Activated CD8-positive, alpha-beta memory T cell treated with anti-CD3 and anti-CD28 coated beads, Interleukin-2, amount 50 U/mL, for 1 hour (primary cell): ENCODE results near the gene PIAS4.
A peak's percentile ranks its signal among the peaks of the same experiment; 100 is the strongest.

Source experiments
- DNase-seq: peaks from one replicate; pipeline ENCODE4 v3.0.0-alpha.2; 2020; ENCODE audit errors: extremely low read depth

PIAS4 gene

GRCh38 chr19:4059891-4060620 lies 52.5 kb downstream of the PIAS4 start:
- no peak for DNase-seq

GRCh38 chr19:4060621-4061177 lies 53.2 kb downstream of the PIAS4 start:
- DNase-seq: no peak

GRCh38 chr19:4061178-4061682 lies 53.7 kb downstream of the PIAS4 start:
- DNase-seq: no peak

GRCh38 chr19:4061683-4062418 lies 54.3 kb downstream of the PIAS4 start:
- DNase-seq: no peak

- DNase-seq: no peak
Measured at GRCh38 chr19:4062419-4063368, 55.2 kb downstream of the PIAS4 start.

DNA sequence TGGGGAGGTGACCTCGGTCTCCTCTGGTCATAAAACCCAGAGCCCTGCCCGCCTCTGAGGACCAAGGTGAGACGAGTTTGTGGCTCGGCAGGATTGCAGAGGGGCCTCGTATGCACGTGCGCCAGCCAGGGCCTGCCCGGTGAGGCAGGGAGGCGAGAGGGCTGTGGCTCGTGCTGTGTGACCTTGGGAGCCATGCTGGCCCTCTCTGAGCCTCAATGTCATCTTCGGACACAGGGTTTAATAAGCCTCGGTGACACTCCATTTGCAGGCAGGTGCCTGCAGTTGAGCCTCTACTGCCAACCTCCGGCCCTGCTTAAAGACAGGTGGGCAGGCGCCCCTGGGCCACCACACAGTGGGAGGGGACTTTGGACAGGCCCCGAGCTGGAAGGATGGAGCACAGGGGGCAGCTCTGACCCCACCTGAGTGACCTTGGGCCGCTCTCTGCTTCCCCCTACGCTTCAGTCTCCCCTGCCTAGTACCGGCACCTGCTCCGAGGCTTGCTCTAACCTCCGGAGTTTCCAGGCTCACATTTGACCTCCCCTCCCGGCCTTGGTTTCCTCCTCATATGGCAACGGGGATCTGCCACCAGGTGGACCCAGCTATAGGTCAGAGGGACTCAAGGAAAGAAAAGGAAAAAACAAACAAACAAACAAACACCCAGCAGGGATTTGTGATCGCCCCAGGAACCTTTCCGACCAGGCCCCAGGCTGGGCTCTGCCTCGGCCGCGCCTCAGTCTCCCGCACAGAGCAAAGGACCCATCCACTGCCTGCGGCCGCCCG lies 56.0 kb downstream of the PIAS4 start:
- DNase-seq: no peak

DNA sequence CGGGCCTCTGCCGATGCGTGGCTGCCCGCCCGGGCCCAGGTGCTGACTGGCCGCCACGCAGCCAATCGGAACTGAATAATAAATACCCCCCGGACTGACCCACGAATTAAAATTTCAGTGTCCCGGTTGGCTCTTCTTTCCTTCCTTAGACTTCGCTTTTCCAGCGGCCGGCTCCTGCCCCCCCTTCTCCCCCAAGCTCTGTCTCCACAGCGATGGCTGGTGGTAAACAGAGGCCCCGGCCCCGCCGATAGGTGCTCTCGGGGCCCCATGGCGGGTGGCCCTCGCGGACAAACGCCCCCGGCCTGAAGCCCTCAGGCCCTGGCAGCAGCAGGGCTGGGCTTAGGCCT lies 56.6 kb downstream of the PIAS4 start:
- no peak for DNase-seq

DNA sequence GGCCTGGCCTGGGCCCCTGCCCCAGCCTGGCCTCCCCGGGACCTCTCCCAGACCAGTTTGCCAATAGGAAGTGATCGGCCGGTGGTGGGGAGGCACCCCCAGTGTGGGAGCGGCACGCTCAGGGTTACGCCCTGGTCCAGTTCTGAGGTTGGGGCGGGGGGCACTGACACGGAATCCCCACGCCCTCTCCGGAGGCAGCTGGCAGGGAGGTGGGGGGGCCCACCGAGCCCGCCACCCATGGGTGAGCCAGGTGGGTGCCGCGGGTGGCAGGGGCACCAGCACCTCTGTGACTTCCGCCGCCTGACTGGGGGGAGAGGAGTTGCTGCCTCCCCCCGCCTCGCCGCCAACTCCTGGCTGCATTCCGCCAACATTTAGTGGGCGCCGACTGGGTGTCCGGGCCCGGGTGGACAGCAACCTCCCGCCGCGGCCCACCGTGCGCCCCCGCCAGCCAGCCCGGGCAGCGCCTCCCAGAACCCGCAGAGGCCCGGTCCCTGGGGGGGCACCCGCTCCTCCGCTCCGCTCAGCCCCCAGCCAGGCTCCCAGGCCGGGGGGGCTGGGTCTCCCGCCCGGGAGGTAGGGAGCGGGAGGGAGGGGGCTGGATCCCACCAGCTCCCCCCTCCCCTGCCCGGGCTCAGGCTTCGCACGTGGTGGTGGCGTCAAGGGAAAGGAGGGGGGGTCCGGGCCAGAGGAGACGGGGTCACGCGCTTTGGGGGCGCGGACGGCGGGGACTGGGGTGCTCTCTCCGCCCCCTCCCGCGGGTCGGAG lies 57.1 kb downstream of the PIAS4 start:
- no peak for DNase-seq

DNA sequence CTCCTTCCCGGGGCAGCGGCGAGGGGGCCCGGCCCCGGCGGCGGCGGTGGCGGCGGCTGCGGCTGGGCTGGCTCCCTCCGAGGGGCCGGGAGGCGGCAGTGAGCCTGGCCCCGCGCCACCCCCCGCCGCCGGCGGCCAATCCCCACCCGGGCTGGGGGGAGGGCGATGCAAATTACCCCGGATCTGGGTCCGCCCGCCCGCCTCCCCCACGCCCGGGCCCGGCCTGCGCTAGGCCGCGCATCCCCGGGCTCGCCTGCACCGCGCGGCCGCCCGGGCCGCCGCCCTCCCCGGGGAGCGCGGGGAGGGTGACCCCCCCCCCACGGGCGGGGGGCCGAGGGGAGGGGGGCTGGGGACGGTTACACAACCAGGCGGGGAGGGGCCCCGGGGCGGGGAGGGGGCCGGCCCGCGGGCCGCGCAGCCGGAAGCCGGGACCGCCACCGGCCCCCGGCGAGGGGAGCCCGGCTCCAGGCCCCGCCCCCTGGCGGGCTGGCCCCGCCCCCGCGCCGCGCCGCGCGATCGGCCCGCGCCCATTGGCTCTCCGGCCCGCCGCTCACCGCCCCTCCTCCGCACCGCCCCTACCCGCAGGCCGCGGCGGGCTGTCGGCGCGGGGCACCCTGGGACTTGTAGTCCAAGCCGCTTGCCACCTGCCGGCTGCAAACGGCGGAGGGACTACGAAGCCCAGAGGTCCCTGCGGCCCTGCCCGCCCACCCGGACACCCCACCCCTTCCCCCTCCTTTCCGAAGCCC lies 58.1 kb downstream of the PIAS4 start:
- DNase-seq: peak; percentile 83

GRCh38 chr19:4066176-4066606 lies 58.7 kb downstream of the PIAS4 start:
- DNase-seq: no peak

GRCh38 chr19:4066682-4067395 lies 59.3 kb downstream of the PIAS4 start, which contains the start of gene ZBTB7A:
Gene ZBTB7A (minus strand): TSS chr19:4066899. CDS start chr19:4055232, 11,667 bp downstream.
- DNase-seq: peak; percentile 69

DNA sequence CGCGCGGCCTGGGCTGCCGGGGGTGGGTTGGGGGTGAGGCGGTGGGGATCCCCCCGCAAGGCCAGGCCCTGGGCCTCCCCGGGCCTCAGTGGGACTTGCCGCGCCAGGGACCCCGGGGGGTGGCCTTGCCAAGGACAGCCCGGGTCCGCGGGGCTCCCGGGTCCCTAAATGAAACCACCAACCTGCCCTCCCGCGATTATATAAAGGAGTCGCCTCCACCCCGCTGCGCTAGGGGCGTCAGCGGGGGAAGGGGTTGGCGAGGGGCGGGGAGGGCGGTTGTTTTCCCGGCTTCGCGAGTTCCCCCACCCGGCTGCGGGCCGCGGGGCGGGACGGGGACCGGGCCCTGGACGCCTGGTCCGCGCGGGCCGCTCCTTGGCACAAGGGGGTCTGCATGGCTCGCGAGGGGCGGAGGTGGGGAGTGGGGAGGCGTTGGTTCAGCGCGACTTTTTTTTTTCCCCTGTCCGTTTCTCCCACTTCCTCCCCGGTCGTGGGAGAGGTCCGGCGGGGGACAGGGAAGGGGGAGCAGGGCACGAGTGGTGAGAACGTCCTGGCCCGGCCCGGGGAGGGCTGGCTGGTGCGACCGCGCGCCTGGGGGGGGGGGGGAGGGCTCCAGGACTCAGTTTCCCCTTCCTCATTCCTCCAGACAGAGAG lies 60.0 kb downstream of the PIAS4 start:
- DNase-seq: no peak

DNA sequence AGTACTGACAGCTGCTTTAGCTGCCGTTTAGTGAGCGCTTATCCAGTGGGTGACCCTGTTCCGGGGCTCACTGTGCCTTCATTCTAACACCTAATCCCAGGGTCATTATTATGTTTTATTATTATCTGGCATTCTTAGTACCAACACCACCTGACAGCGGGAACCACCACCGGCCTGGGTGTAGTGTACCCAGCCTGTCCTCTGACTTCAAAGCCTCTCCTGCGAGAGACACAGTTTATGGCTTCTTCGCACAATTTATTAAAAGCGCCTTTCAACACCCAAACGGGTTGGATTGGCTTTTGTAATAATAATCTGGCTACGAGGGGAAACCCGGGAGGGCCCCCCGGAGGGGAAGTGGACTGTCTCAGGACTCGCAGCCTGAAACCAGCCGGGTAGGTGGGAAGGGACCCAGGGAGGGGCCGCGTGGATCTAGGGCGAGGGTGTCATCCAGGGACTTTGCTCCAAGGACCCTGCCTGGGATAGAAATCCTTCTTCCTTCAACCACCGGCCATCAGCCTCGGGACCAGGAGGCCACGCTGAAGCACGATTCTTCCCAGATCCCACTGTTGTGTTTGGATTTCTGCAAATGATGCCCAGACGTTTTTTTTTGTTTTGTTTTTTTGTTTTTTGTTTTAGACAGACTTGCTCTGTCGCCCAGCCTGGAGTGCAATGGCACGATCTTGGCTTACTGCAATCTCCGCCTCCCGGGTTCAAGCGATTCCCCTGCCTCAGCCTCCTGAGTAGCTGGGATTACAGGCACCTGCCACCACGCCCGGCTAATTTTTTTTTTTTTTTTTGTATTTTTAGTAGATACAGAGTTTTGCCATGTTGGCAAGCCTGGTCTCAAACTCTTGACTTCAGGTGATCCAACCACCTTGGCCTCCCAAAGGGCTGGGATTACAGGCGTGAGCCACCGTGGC lies 60.8 kb downstream of the PIAS4 start:
- DNase-seq: no peak

- DNase-seq: no peak
Measured at GRCh38 chr19:4069331-4069959, 61.9 kb downstream of the PIAS4 start.

- no peak for DNase-seq
Measured at GRCh38 chr19:4071610-4072009, 64.1 kb downstream of the PIAS4 start.

- no peak for DNase-seq
Measured at GRCh38 chr19:4075373-4075772, 67.8 kb downstream of the PIAS4 start.

GRCh38 chr19:4077007-4077374 lies 69.5 kb downstream of the PIAS4 start:
- DNase-seq: no peak
